ENCODE results near the gene NOL9.
"Not testable (repeated sequence)": the region's sequence is repeated elsewhere in the genome, so short reads cannot be mapped to it uniquely, and the experiment has no call there.

Gene NOL9

GRCh38 chr1:6497215-6497866 lies 57.0 kb downstream of the NOL9 start:
- peak overlapping the region; percentile 67 for H3K4me3 ChIP-seq (ENCODE audit: control insufficient read depth, low read depth, low read length)
- TF ChIP-seq, protein P1, sequence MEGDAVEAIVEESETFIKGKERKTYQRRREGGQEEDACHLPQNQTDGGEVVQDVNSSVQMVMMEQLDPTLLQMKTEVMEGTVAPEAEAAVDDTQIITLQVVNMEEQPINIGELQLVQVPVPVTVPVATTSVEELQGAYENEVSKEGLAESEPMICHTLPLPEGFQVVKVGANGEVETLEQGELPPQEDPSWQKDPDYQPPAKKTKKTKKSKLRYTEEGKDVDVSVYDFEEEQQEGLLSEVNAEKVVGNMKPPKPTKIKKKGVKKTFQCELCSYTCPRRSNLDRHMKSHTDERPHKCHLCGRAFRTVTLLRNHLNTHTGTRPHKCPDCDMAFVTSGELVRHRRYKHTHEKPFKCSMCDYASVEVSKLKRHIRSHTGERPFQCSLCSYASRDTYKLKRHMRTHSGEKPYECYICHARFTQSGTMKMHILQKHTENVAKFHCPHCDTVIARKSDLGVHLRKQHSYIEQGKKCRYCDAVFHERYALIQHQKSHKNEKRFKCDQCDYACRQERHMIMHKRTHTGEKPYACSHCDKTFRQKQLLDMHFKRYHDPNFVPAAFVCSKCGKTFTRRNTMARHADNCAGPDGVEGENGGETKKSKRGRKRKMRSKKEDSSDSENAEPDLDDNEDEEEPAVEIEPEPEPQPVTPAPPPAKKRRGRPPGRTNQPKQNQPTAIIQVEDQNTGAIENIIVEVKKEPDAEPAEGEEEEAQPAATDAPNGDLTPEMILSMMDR (IDR thresholded peaks at IDR 0.05; ENCODE audit: control insufficient read depth, insufficient read depth, low read depth, low read length, missing control alignments), result no peak
- DNase-seq (ENCODE audit: low read depth), result no peak

DNA sequence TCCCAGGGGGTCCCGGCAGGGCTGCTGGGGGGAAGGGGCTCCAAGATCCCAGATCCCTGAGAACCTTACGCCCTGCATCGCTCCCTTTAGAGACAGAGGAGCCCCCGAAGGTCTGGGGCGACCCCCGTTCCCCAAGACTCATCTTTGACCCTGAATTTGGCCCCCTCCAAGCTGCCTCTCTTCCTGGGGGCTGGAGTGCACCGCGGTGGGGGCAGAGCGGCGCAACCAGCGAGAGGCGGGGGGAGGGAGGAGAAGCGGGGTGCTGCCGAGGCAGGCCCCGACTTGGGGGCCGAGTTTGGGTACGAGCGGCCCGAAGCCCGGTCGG lies 57.5 kb downstream of the NOL9 start:
- DNase-seq (ENCODE audit: low read depth), result no peak
- TF ChIP-seq, protein P1 (IDR thresholded peaks at IDR 0.05; ENCODE audit: control insufficient read depth, insufficient read depth, low read depth, low read length, missing control alignments), result no peak
- H3K4me3 ChIP-seq (ENCODE audit: control insufficient read depth, low read depth, low read length), result peak overlapping the region; percentile 67

GRCh38 chr1:6496365-6496721 lies 58.0 kb downstream of the NOL9 start:
- H3K4me3 ChIP-seq (ENCODE audit: control insufficient read depth, low read depth, low read length), result peak overlapping the region; percentile 67
- TF ChIP-seq, protein P1 (IDR thresholded peaks at IDR 0.05; ENCODE audit: control insufficient read depth, insufficient read depth, low read depth, low read length, missing control alignments), result no peak
- DNase-seq (ENCODE audit: low read depth), result no peak

GRCh38 chr1:6495540-6496364 lies 58.6 kb downstream of the NOL9 start:
- no peak for DNase-seq (ENCODE audit: low read depth)
- TF ChIP-seq, protein P1 (IDR thresholded peaks at IDR 0.05; ENCODE audit: control insufficient read depth, insufficient read depth, low read depth, low read length, missing control alignments), result no peak
- peak overlapping the region; percentile 67 for H3K4me3 ChIP-seq (ENCODE audit: control insufficient read depth, low read depth, low read length)

- DNase-seq (ENCODE audit: low read depth), result no peak
- no peak overlapping the region for H3K4me3 ChIP-seq (ENCODE audit: control insufficient read depth, low read depth, low read length)
- TF ChIP-seq, protein P1 (IDR thresholded peaks at IDR 0.05; ENCODE audit: control insufficient read depth, insufficient read depth, low read depth, low read length, missing control alignments), result no peak
These were observed 59.3 kb downstream of the NOL9 start for GRCh38 chr1:6495041-6495441.

- TF ChIP-seq, protein P1 (IDR thresholded peaks at IDR 0.05; ENCODE audit: control insufficient read depth, insufficient read depth, low read depth, low read length, missing control alignments), result no peak
- no peak overlapping the region for H3K4me3 ChIP-seq (ENCODE audit: control insufficient read depth, low read depth, low read length)
- DNase-seq (ENCODE audit: low read depth), result no peak
These were observed 59.7 kb downstream of the NOL9 start for GRCh38 chr1:6494627-6495026.

DNA sequence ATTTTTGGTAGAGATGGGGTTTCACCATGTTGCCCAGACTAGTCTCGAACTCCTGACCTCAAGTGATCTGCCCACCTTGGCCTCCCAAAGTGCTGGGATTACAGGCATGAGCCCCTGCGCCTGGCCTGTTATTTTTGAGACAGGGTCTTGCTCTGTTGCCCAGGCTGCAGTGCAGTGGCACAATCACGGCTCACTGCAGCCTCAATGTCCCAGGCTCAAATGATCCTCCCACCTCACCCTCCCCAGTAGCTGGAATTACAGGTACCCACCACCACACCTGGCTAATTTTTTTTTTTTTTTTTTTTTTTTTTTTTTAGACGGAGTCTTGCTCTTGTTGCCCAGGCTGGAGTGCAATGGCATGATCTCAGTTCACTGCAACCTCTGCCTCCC lies 60.5 kb downstream of the NOL9 start:
- DNase-seq (ENCODE audit: low read depth); H3K4me3 ChIP-seq (ENCODE audit: control insufficient read depth, low read depth, low read length): not testable (repeated sequence)
